KMS-11 (cell line): ENCODE data around the gene C1QTNF3.

ENCODE experiments used
- H2AFZ ChIP-seq: fragments of 200-600 bp; sonication (generic); 2 replicates; pipeline ENCODE4 v1.6.1; 2016; ENCODE audit warnings: antibody characterized with exemption, mixed run types, low read depth
- H3K27ac ChIP-seq: fragments of 200-600 bp; sonication (generic); 2 replicates; pipeline ENCODE4 v1.6.1; 2016; ENCODE audit warnings: mild to moderate bottlenecking, mixed run types
- H3K27me3 ChIP-seq: fragments of 200-600 bp; sonication (generic); 2 replicates; pipeline ENCODE4 v1.6.1; 2017; ENCODE audit warnings: mild to moderate bottlenecking, low read depth, mixed run types, moderate library complexity; ENCODE audit not compliant: insufficient read depth
- H3K36me3 ChIP-seq: fragments of 200-600 bp; sonication (generic); 2 replicates; pipeline ENCODE4 v1.6.1; 2017; ENCODE audit warnings: mild to moderate bottlenecking, mixed run types; ENCODE audit not compliant: insufficient read depth
- H3K4me1 ChIP-seq: fragments of 200-600 bp; sonication (generic); 2 replicates; pipeline ENCODE4 v1.6.1; 2016; ENCODE audit warnings: mild to moderate bottlenecking, low read depth, mixed run types; ENCODE audit not compliant: poor library complexity, severe bottlenecking
- H3K4me2 ChIP-seq: fragments of 200-600 bp; sonication (generic); 2 replicates; pipeline ENCODE4 v1.7.0; 2016; ENCODE audit warnings: mild to moderate bottlenecking, mixed run types
- H3K4me3 ChIP-seq: fragments of 200-600 bp; sonication (generic); IDR thresholded peaks from 2 replicates; pipeline ENCODE4 v1.6.1; 2017; ENCODE audit warnings: low read depth, low read length, mixed read lengths; ENCODE audit not compliant: insufficient read depth
- H3K79me2 ChIP-seq: fragments of 200-600 bp; sonication (generic); 2 replicates; pipeline ENCODE4 v1.6.1; 2016; ENCODE audit warnings: low read depth, mixed run types; ENCODE audit not compliant: insufficient read depth
- H3K9ac ChIP-seq: fragments of 200-600 bp; sonication (generic); 2 replicates; pipeline ENCODE4 v1.6.1; 2016; ENCODE audit warnings: mild to moderate bottlenecking, mixed run types
- H4K20me1 ChIP-seq: fragments of 200-600 bp; sonication (generic); 2 replicates; pipeline ENCODE4 v1.6.1; 2016; ENCODE audit warnings: mild to moderate bottlenecking, mixed run types; ENCODE audit not compliant: insufficient read depth
- TF ChIP-seq, protein P1 (sequence below): fragments of 200-600 bp; sonication (generic); conservative IDR thresholded peaks from 2 replicates; pipeline ENCODE4 v1.6.1; 2017; ENCODE audit warnings: low read depth, mild to moderate bottlenecking, antibody characterized with exemption, low read length, moderate library complexity, mixed read lengths

C1QTNF3 gene

DNA sequence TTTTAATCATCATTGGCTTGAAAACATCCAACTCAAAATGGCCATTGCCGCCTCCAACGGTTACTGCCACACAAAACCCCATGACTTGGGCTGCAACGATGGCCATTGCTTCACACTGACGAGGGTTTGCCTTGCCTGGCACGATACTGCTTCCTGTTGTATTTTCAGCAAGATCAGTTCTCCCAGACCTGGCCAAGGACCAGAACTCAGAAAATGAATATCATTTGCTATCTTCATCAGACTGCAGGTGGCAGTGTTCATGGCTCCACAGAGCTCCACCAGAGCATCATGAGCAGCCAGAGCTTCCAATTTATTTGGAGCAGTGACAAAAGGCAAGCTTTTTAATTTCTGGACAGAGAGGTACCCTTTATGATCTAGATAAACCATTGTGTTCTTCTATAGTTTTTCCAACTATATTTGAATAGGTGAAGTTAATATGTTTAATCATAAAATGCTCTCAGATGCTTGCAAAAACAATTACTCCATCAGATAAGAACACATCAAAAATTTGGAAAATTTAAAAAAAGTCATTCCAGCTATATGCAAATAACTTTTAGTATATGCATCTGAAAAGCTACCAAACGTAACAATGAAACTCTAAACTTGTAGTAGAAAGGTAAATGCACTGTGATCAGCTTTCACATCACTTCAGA, 45.6 kb downstream of the C1QTNF3 start:
- no peaks in the 10 kb centered on the region for H4K20me1 ChIP-seq
- peak overlapping the region; percentile 27; the same call in 1 of the 2 replicates for H3K4me2 ChIP-seq
- TF ChIP-seq, protein P1, sequence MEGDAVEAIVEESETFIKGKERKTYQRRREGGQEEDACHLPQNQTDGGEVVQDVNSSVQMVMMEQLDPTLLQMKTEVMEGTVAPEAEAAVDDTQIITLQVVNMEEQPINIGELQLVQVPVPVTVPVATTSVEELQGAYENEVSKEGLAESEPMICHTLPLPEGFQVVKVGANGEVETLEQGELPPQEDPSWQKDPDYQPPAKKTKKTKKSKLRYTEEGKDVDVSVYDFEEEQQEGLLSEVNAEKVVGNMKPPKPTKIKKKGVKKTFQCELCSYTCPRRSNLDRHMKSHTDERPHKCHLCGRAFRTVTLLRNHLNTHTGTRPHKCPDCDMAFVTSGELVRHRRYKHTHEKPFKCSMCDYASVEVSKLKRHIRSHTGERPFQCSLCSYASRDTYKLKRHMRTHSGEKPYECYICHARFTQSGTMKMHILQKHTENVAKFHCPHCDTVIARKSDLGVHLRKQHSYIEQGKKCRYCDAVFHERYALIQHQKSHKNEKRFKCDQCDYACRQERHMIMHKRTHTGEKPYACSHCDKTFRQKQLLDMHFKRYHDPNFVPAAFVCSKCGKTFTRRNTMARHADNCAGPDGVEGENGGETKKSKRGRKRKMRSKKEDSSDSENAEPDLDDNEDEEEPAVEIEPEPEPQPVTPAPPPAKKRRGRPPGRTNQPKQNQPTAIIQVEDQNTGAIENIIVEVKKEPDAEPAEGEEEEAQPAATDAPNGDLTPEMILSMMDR, result peak; percentile 76
- no peaks in the 10 kb centered on the region for H3K27me3 ChIP-seq
- H2AFZ ChIP-seq, result 0 out of 2 replicates have a peak overlapping the region, but pooled peaks have one; percentile 19
- H3K27ac ChIP-seq, result no peak overlapping the region
- H3K4me3 ChIP-seq, result no peak overlapping the region
- no peaks in the 10 kb centered on the region for H3K36me3 ChIP-seq
- no peak overlapping the region for H3K9ac ChIP-seq
- H3K79me2 ChIP-seq, result no peaks in the 10 kb centered on the region
- H3K4me1 ChIP-seq, result peaks cover 23% of the 10 kb centered on the region

DNA sequence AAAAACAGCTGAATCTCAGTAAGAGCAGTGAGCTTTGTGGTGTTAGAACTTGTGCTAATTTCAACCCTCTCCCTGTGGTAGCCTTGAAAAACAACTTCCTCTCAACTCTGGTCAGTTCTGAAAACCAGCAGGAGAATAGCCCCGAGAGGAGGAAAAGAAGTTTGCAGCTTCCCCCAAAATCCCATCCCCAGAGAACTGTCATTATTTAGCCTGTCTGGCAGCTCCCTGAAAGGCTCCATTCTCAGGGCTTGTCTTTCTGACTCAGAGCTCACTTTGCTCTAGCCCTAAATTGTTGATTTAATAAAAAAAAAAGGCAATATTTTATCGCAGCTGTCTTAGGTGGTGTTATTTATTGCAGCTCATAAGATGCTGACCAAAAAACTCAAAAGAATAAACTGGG, 47.1 kb downstream of the C1QTNF3 start:
- Histone ChIP-seq H3K27ac (no peak overlapping the region), H3K9ac (no peak overlapping the region), H2AFZ (no peak overlapping the region), H4K20me1 (no peaks in the 10 kb centered on the region), H3K79me2 (no peaks in the 10 kb centered on the region), H3K4me1 (peaks cover 23% of the 10 kb centered on the region), H3K4me3 (no peak overlapping the region), H3K4me2 (no peak overlapping the region), H3K27me3 (no peaks in the 10 kb centered on the region), H3K36me3 (no peaks in the 10 kb centered on the region)
- TF ChIP-seq, protein P1, result no peak

DNA sequence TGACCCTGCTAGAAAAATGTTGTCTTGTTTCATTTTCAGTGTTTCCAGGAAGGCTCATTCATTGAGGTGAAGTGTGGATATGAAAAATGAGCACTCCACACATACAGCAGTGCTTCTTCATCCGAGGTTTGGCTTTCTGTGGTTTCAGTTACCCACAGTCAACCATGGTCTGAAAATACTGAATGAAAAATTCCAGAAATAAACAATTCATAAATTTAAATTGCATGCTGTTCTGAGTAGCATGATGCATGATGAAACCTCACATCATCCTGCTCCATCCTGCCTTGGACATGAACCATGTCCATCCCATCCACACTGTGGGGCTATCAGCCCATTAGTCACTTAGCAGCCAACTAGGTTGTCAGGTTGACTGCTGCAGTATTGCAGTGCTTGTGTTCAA, 48.2 kb downstream of the C1QTNF3 start:
- no peak overlapping the region for H2AFZ ChIP-seq

DNA sequence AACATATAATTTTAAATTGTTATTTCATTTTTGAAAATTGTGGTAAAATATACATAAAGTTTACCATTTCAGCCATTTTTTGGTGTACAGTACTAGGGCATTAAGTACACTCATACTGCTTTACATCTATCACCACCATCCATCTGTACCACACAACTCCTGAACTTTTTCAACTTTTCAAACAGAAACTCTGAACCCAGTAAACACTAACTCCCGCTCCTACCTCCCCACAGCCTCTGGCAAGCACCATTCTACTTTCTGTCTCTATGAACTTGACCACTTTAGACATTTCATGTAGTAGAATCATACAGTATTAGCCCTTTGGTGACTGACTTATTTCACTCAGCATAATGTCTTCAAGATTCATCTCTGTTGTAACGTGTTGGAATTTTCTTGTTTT, 50.1 kb downstream of the C1QTNF3 start:
- H2AFZ ChIP-seq, result no peak overlapping the region
- H3K36me3 ChIP-seq, result no peaks in the 10 kb centered on the region
- TF ChIP-seq, protein P1, result no peak
- H3K27ac ChIP-seq, result no peak overlapping the region
- no peak overlapping the region for H3K4me2 ChIP-seq
- no peaks in the 10 kb centered on the region for H3K79me2 ChIP-seq
- H3K27me3 ChIP-seq, result no peaks in the 10 kb centered on the region
- no peak overlapping the region for H3K4me3 ChIP-seq
- H4K20me1 ChIP-seq, result no peaks in the 10 kb centered on the region
- peaks cover 23% of the 10 kb centered on the region for H3K4me1 ChIP-seq
- H3K9ac ChIP-seq, result no peak overlapping the region

More for the DNA sequence above, 48.2 kb downstream of the C1QTNF3 start:
- Histone ChIP-seq H4K20me1 (no peaks in the 10 kb centered on the region), H3K4me2 (peak overlapping the region; percentile 39; the same call in 1 of the 2 replicates), H3K79me2 (no peaks in the 10 kb centered on the region), H3K27ac (no peak overlapping the region; the same call in 1 of the 2 replicates), H3K4me3 (no peak overlapping the region), H3K9ac (no peak overlapping the region), H3K27me3 (no peaks in the 10 kb centered on the region), H3K4me1 (peaks cover 23% of the 10 kb centered on the region), H3K36me3 (no peaks in the 10 kb centered on the region)
- TF ChIP-seq, protein P1, result no peak
